HCT116 (cell line): ENCODE results near the gene BICD1.

Source experiments
- ATF3 ChIP-seq: IDR thresholded peaks from 2 replicates; pipeline ENCODE4 v1.6.1; 2012
- CEBPB ChIP-seq: IDR thresholded peaks from 2 replicates; pipeline ENCODE4 v1.6.1; 2012; ENCODE audit warnings: low read depth
- CTCF ChIP-seq, 3 experiments: fragments of 200-600 bp in 1 of 3; sonication (generic) in 1 of 3; IDR thresholded peaks in 2 of 3; conservative IDR thresholded peaks in 1 of 3; 2 replicates each; pipeline ENCODE4 v1.5.1; 2012 to 2017; ENCODE audit warnings: low read depth in 2 of 3, low read length in 2 of 3, antibody characterized with exemption in 1 of 3, borderline replicate concordance in 1 of 3, control low read depth in 1 of 3, mild to moderate bottlenecking in 1 of 3, mixed read lengths in 1 of 3, mixed run types in 1 of 3, moderate library complexity in 1 of 3; ENCODE audit not compliant: insufficient read depth in 1 of 3
- EZH2 ChIP-seq: fragments of 200-600 bp; sonication (generic); IDR thresholded peaks from 2 replicates; pipeline ENCODE4 v1.6.1; 2017; ENCODE audit warnings: antibody characterized with exemption, mixed run types
- EZH2phosphoT487 ChIP-seq: fragments of 200-600 bp; IDR thresholded peaks from 2 replicates; pipeline ENCODE4 v1.6.1; 2018; ENCODE audit warnings: antibody characterized with exemption, borderline replicate concordance
- POLR2A ChIP-seq: IDR thresholded peaks from 2 replicates; pipeline ENCODE4 v1.7.0; 2011; ENCODE audit warnings: borderline replicate concordance; ENCODE audit not compliant: insufficient read depth, insufficient read length; ENCODE audit errors: extremely low read depth
- POLR2AphosphoS5 ChIP-seq: IDR thresholded peaks from 2 replicates; pipeline ENCODE4 v1.6.1; 2011; ENCODE audit warnings: mild to moderate bottlenecking, low read depth, low read length, moderate library complexity
- YY1 ChIP-seq: IDR thresholded peaks from 2 replicates; pipeline ENCODE4 v1.6.1; 2011; ENCODE audit warnings: low read length, low read depth, moderate library complexity, mild to moderate bottlenecking; ENCODE audit not compliant: insufficient replicate concordance; ENCODE audit errors: extremely low read depth

DNA sequence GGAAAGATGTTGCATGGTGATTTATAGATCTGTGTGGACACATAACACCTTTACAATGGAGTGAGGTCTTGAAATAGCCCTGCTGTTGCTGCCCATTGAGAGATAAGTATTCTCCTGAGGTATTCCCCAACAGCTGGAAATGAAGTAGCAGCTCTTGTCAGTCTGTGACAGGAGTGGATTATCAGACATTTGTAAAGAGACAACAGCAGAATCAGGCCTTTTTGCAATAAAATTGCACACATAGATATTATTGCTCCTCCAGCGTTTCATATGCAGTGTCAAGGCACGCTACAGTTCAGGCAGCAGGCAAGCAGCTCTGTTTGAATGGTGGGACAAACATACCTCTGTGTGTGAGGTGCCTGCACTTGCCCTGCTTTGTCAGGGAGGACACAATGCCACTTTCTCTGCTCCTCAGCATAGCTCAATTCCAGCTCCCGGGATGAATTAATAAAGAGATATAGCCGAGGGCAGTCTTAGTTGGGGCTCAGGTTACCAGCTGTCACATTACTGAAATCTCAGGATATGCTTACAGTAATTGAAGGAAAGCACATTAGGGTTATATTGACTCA lies 49.4 kb downstream of the BICD1 start:
- TF ChIP-seq YY1 (no peak), POLR2A (no peak), CTCF (IDR thresholded peaks at IDR 0.05 in 2 of 3, conservative IDR thresholded peaks at IDR 0.05 in 1 of 3; ENCODE audit: borderline replicate concordance in 1 of 3, insufficient read depth in 1 of 3, low read depth in 2 of 3, low read length in 2 of 3) (no peak), POLR2AphosphoS5 (no peak), EZH2 (no peak), CEBPB (no peak), ATF3 (no peak), EZH2phosphoT487 (no peak)
